Measurements from ENCODE around the gene RRP1. TPM values are rescaled to one million over a fixed set of nuclear protein-coding genes. Genes with fewer than 3 reads are reported as not detected.

RRP1 gene
- total and polyA plus RNA-seq, 2 donors (not counting 1 experiment from before 2014, with no cell fraction given), result 8.6 to 12.7 TPM

GRCh38 chr21:43767984-43768867 lies 21.2 kb upstream of the RRP1 start:
- Histone ChIP-seq H3K9me3 (ENCODE audit: control insufficient read depth, insufficient read depth, low read depth, low read length) (no peaks in the 10 kb centered on the region), H3K4me1 (ENCODE audit: control insufficient read depth, extremely low read depth, insufficient read depth, low read length) (peaks cover 9% of the 10 kb centered on the region), H3K4me3 (replicated peaks in 1 of 4; ENCODE audit: control extremely low read depth in 1 of 4, insufficient read depth in 1 of 4, low read depth in 3 of 4, low read length in 4 of 4) (no peak overlapping the region), H4K20me1 (ENCODE audit: control insufficient read depth, extremely low read depth, insufficient read depth, low read length) (no peaks in the 10 kb centered on the region), H3K27me3 (ENCODE audit: control insufficient read depth, insufficient read depth, low read length) (no peaks in the 10 kb centered on the region), H3K9ac (ENCODE audit: insufficient read depth, low read length) (no peak overlapping the region), H3K27ac (ENCODE audit: insufficient read depth, low read length) (no peak overlapping the region), H3K36me3 (ENCODE audit: control insufficient read depth, insufficient read depth, low read length) (peaks cover 4% of the 10 kb centered on the region), H2AFZ (ENCODE audit: low read length) (no peak overlapping the region), H3K4me2 (ENCODE audit: extremely low read depth, insufficient read depth, low read length) (no peak overlapping the region), H3K79me2 (ENCODE audit: control insufficient read depth, insufficient read depth, low read length) (no peaks in the 10 kb centered on the region)
- TF ChIP-seq EZH2 (IDR thresholded peaks at IDR 0.05; ENCODE audit: low read length, missing control alignments), result no peak
- no peak for TF ChIP-seq CTCF (conservative IDR thresholded peaks at IDR 0.05 in 1 of 2, IDR thresholded peaks at IDR 0.05 in 1 of 2; ENCODE audit: low read depth in 1 of 2, low read length in 2 of 2)
- DNase-seq (ENCODE audit: low read depth in 2 of 2), result peak; percentile 84 to 90

DNA sequence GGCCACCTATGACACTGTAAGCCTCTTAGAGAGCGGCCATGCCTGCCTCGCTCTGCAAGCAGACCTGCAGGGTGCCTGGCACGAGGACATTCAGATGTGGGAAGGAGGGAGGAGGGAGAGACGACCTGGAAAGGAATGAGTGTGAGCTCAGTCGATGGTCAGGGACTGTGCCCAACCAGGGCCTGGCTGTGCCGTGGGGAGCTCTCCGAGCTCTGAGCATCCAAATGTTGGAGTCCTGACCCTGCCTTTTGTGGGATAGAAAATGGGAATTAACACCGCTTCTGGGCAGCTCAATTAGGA lies 20.6 kb upstream of the RRP1 start:
- TF ChIP-seq EZH2 (IDR thresholded peaks at IDR 0.05; ENCODE audit: low read length, missing control alignments), result no peak
- Histone ChIP-seq H3K9me3 (ENCODE audit: control insufficient read depth, insufficient read depth, low read depth, low read length) (no peaks in the 10 kb centered on the region), H3K9ac (ENCODE audit: insufficient read depth, low read length) (no peak overlapping the region)

DNA sequence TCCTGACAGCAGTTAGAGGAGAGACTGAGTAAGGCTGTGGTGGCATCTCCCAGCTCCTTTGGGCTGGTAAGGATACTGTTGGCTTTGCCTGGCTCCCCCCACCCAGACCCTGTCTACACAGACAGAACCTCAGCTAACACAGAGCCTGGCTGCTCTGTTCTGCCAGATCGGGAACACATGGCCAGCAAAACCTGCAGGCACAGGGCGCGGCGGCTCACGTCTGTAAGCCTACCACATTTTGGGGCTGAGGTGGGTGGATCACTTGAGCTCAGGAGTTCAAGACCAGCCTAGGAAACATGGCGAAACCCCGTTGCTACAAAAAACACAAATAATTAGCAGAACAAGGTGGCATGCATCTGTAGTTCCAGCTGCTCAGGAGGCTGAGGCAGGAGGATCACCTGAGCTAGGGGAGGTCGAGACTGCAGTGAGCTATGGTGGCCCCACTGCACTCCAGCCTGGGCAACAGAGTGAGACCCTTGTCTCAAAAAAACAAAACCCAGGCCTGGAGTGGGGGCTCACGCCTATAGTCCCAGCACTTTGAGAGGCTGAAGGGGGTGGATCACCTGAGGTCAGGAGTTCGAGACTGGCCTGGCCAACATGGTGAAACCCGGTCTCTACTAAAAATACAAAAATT lies 19.9 kb upstream of the RRP1 start:
- Histone ChIP-seq H3K4me1 (ENCODE audit: control insufficient read depth, extremely low read depth, insufficient read depth, low read length) (peaks cover 9% of the 10 kb centered on the region), H3K9me3 (ENCODE audit: control insufficient read depth, insufficient read depth, low read depth, low read length) (no peaks in the 10 kb centered on the region), H3K27me3 (ENCODE audit: control insufficient read depth, insufficient read depth, low read length) (no peaks in the 10 kb centered on the region), H4K20me1 (ENCODE audit: control insufficient read depth, extremely low read depth, insufficient read depth, low read length) (no peaks in the 10 kb centered on the region), H3K36me3 (ENCODE audit: control insufficient read depth, insufficient read depth, low read length) (peaks cover 11% of the 10 kb centered on the region), H2AFZ (ENCODE audit: low read length) (no peak overlapping the region), H3K27ac (ENCODE audit: insufficient read depth, low read length) (no peak overlapping the region), H3K9ac (ENCODE audit: insufficient read depth, low read length) (no peak overlapping the region), H3K4me3 (replicated peaks in 1 of 4; ENCODE audit: control extremely low read depth in 1 of 4, insufficient read depth in 1 of 4, low read depth in 3 of 4, low read length in 4 of 4) (no peak overlapping the region), H3K4me2 (ENCODE audit: extremely low read depth, insufficient read depth, low read length) (no peak overlapping the region), H3K79me2 (ENCODE audit: control insufficient read depth, insufficient read depth, low read length) (peaks cover 6% of the 10 kb centered on the region)
- no peak for TF ChIP-seq CTCF (conservative IDR thresholded peaks at IDR 0.05 in 1 of 2, IDR thresholded peaks at IDR 0.05 in 1 of 2; ENCODE audit: low read depth in 1 of 2, low read length in 2 of 2)
- no peak for TF ChIP-seq EZH2 (IDR thresholded peaks at IDR 0.05; ENCODE audit: low read length, missing control alignments)
- DNase-seq (ENCODE audit: low read depth in 2 of 2), result no peak

More for the DNA sequence above, 20.6 kb upstream of the RRP1 start:
- DNase-seq (ENCODE audit: low read depth in 2 of 2), result no peak
- Histone ChIP-seq H3K4me1 (ENCODE audit: control insufficient read depth, extremely low read depth, insufficient read depth, low read length) (peaks cover 9% of the 10 kb centered on the region), H3K27ac (ENCODE audit: insufficient read depth, low read length) (no peak overlapping the region), H3K27me3 (ENCODE audit: control insufficient read depth, insufficient read depth, low read length) (no peaks in the 10 kb centered on the region), H2AFZ (ENCODE audit: low read length) (no peak overlapping the region), H3K4me2 (ENCODE audit: extremely low read depth, insufficient read depth, low read length) (no peak overlapping the region), H3K4me3 (replicated peaks in 1 of 4; ENCODE audit: control extremely low read depth in 1 of 4, insufficient read depth in 1 of 4, low read depth in 3 of 4, low read length in 4 of 4) (no peak overlapping the region), H3K79me2 (ENCODE audit: control insufficient read depth, insufficient read depth, low read length) (no peaks in the 10 kb centered on the region), H3K36me3 (ENCODE audit: control insufficient read depth, insufficient read depth, low read length) (peaks cover 7% of the 10 kb centered on the region), H4K20me1 (ENCODE audit: control insufficient read depth, extremely low read depth, insufficient read depth, low read length) (no peaks in the 10 kb centered on the region)

Data from fibroblast of lung (primary cell).